Thyroid gland (tissue), 4 donors: ENCODE measurements around the gene ACAP2. TPM values are rescaled to one million over a fixed set of nuclear protein-coding genes. Genes with fewer than 3 reads are reported as not detected.
A peak's percentile ranks its signal among the peaks of the same experiment; 100 is the strongest.

ENCODE experiments used
- DNase-seq, 2 donors: peaks; one replicate each; pipeline ENCODE4 v3.0.0-alpha.2; 2019
- H3K27ac ChIP-seq, 3 donors: fragments of 200-600 bp; sonication (generic); 1 replicate in 2 of 3; 2 replicates in 1 of 3; pipeline ENCODE4 v1.5.1; 2016 to 2019; ENCODE audit warnings: mild to moderate bottlenecking in 1 of 3, moderate library complexity in 1 of 3
- H3K27me3 ChIP-seq: fragments of 200-600 bp; sonication (generic); one replicate; pipeline ENCODE4 v1.5.1; 2019
- H3K36me3 ChIP-seq, 2 donors: fragments of 200-600 bp; sonication (generic); one replicate each; pipeline ENCODE4 v1.5.1; 2016 to 2019
- H3K4me1 ChIP-seq, 2 donors: fragments of 200-600 bp; sonication (generic); one replicate each; pipeline ENCODE4 v1.5.1; 2017 to 2019
- H3K4me3 ChIP-seq, 3 donors: fragments of 200-600 bp; sonication (generic); replicated peaks in 1 of 3; 1 replicate in 2 of 3; 2 replicates in 1 of 3; pipeline ENCODE4 v1.5.1; 2016; ENCODE audit warnings: mild to moderate bottlenecking in 1 of 3
- H3K9me3 ChIP-seq: fragments of 200-600 bp; sonication (generic); one replicate; pipeline ENCODE4 v1.5.1; 2017
- CTCF ChIP-seq, 6 experiments: fragments of 200-600 bp in 3 of 6; fragments of 450-650 bp in 3 of 6; sonication (generic) in 3 of 6; IDR thresholded peaks; one replicate each; pipeline ENCODE4 v1.5.1; 2016 to 2019; ENCODE audit warnings: antibody characterized with exemption in 6 of 6, mild to moderate bottlenecking in 2 of 6, inconsistent platforms in 1 of 6, moderate library complexity in 1 of 6
- POLR2A ChIP-seq, 2 donors: fragments of 450-650 bp; IDR thresholded peaks; one replicate each; pipeline ENCODE4 v1.6.1; 2017; ENCODE audit warnings: antibody characterized with exemption in 2 of 2, mild to moderate bottlenecking in 2 of 2, moderate library complexity in 1 of 2
- WGBS, 2 donors: methylation state at CpG; one replicate each; pipeline ENCODE4 v1.1.5; 2017; 5-methylcytosine and 5-hydroxymethylcytosine counted together
- intact Hi-C: fragments of 100-400 bp; cut with DNase I; formaldehyde crosslinking; loops from one replicate; pipeline ENCODE4 v1.15.1; 2023
- total RNA-seq, 4 donors: library from RNA; depleted of rRNA; stranded (reverse); fragments of >200 nt; gene quantifications; one replicate each; pipeline ENCODE4 v1.2.3, GENCODE V29; 2016

The ACAP2 gene
- total RNA-seq, 4 donors from 2014 or later = 61.7 to 685 (median 71.3) TPM

GRCh38 chr3:195238586-195239118 lies 204.2 kb downstream of the ACAP2 start:
- no peaks in the 10 kb centered on the region for H3K27me3 ChIP-seq
- no peaks in the 10 kb centered on the region for H3K9me3 ChIP-seq
- DNase-seq = no peak
- peaks cover 0 to 9% of the 10 kb centered on the region in 2 donors for H3K4me1 ChIP-seq
- no peak overlapping the region for H3K4me3 ChIP-seq
- intact Hi-C loops = no loop called here
- 67 to 78% methylated on average over 10 of the region's 10 CpGs for WGBS, 2 donors
- H3K36me3 ChIP-seq = no peaks in the 10 kb centered on the region
- TF ChIP-seq POLR2A (IDR thresholded peaks at IDR 0.05) (no peak), CTCF (IDR thresholded peaks at IDR 0.05) (no peak)
- peak overlapping the region in 1 of 3 donors; percentile 7 for H3K27ac ChIP-seq

GRCh38 chr3:195238081-195238571 lies 204.7 kb downstream of the ACAP2 start:
- DNase-seq = no peak
- peak overlapping the region in 1 of 3 donors; percentile 6 for H3K27ac ChIP-seq
- intact Hi-C loops = no loop called here
- H3K9me3 ChIP-seq = no peaks in the 10 kb centered on the region
- H3K4me1 ChIP-seq = peaks cover 0 to 9% of the 10 kb centered on the region in 2 donors
- no peak overlapping the region for H3K4me3 ChIP-seq
- no peaks in the 10 kb centered on the region for H3K27me3 ChIP-seq
- WGBS, 2 donors = 86 to 91% methylated on average over 12 of the region's 12 CpGs
- H3K36me3 ChIP-seq = no peaks in the 10 kb centered on the region
- TF ChIP-seq POLR2A (IDR thresholded peaks at IDR 0.05) (no peak), CTCF (IDR thresholded peaks at IDR 0.05) (no peak)

GRCh38 chr3:195236801-195237570 lies 205.8 kb downstream of the ACAP2 start:
- no peak for TF ChIP-seq CTCF (IDR thresholded peaks at IDR 0.05)
- no peak for TF ChIP-seq POLR2A (IDR thresholded peaks at IDR 0.05)
- Histone ChIP-seq H3K4me3 (no peak overlapping the region), H3K27me3 (no peaks in the 10 kb centered on the region), H3K9me3 (no peaks in the 10 kb centered on the region), H3K36me3 (no peaks in the 10 kb centered on the region), H3K27ac (no peak overlapping the region), H3K4me1 (peaks cover 0 to 9% of the 10 kb centered on the region in 2 donors)
- DNase-seq = no peak
- intact Hi-C loops = no loop called here
- WGBS, 2 donors = 95 to 99% methylated on average over 10 of the region's 10 CpGs

- H3K27me3 ChIP-seq = no peaks in the 10 kb centered on the region
- H3K27ac ChIP-seq = no peak overlapping the region
- WGBS, 2 donors = 98% methylated on average over 5 of the region's 5 CpGs
- H3K9me3 ChIP-seq = no peaks in the 10 kb centered on the region
- no peaks in the 10 kb centered on the region for H3K36me3 ChIP-seq
- peaks cover 0 to 9% of the 10 kb centered on the region in 2 donors for H3K4me1 ChIP-seq
- TF ChIP-seq CTCF (IDR thresholded peaks at IDR 0.05) (no peak), POLR2A (IDR thresholded peaks at IDR 0.05) (no peak)
- DNase-seq = no peak
- H3K4me3 ChIP-seq = no peak overlapping the region
- intact Hi-C loops = no loop called here
Observed at GRCh38 chr3:195236076-195236798, 206.6 kb downstream of the ACAP2 start.
